A549 (cell line): ENCODE data around the gene XYLT1. TPM values are rescaled to one million over a fixed set of nuclear protein-coding genes. Genes with fewer than 3 reads are reported as not detected.

Experiments used
- ATAC-seq, 2 experiments: fragments of 200-7000 bp in 1 of 2; fragments of >200 bp in 1 of 2; cut with Nextera tagmentation in 1 of 2; cut with Tn5 transposase in 1 of 2; 3 replicates each; pipeline versions ENCODE4 v1.8.0 to v1.9.1; 2018 to 2020; ENCODE audit warnings: mild to moderate bottlenecking in 1 of 2, moderate library complexity in 1 of 2
- CTCF ChIA-PET: fragments of 300-600 bp; sonication (Branson Sonifier 250); formaldehyde crosslinking; extraction: SDS; loops from one replicate; lab custom pipeline; 2021; ENCODE audit warnings: antibody characterized with exemption, inconsistent platforms; lab: Yijun Ruan, JAX
- POLR2A ChIA-PET: fragments of 350-600 bp; formaldehyde crosslinking; extraction: SDS; loops from one replicate; lab custom pipeline; 2021; ENCODE audit warnings: antibody characterized with exemption, inconsistent platforms; lab: Yijun Ruan, JAX
- DNase-seq, 2 experiments: peaks; one replicate each; pipeline versions ENCODE4 v3.0.0 to v3.0.0-alpha.2; 2011 to 2016; ENCODE audit warnings: low read depth in 1 of 2, low spot score in 1 of 2
- FAIRE-seq: peaks from 2 replicates; lab custom pipeline; 2011; peaks lifted over from hg19 to GRCh38; lab: Jason Lieb, UNC
- H3K27ac ChIP-seq, 2 experiments: fragments of >200 bp; sonication (Bioruptor Twin); formaldehyde crosslinking; 3 replicates each; pipeline ENCODE4 v1.5.1; 2016 to 2017
- H3K4me1 ChIP-seq: fragments of >200 bp; sonication (Bioruptor Twin); formaldehyde crosslinking; 3 replicates; pipeline ENCODE4 v1.6.1; 2016
- H3K4me2 ChIP-seq: fragments of >200 bp; sonication (Bioruptor Twin); formaldehyde crosslinking; 3 replicates; pipeline ENCODE4 v1.6.1; 2016
- H3K4me3 ChIP-seq: fragments of >200 bp; sonication (Bioruptor Twin); formaldehyde crosslinking; 3 replicates; pipeline ENCODE4 v1.5.1; 2016
- H3K9me3 ChIP-seq: fragments of >200 bp; sonication (Bioruptor Twin); formaldehyde crosslinking; 3 replicates; pipeline ENCODE4 v1.6.1; 2016
- CBX8 ChIP-seq: fragments of 200-600 bp; sonication (generic); IDR thresholded peaks from 2 replicates; pipeline ENCODE4 v1.6.1; 2016
- CHD2 ChIP-seq: fragments of 150-350 bp; IDR thresholded peaks from 2 replicates; pipeline ENCODE4 v1.6.1; 2014; ENCODE audit warnings: low read length; ENCODE audit not compliant: partially characterized antibody
- E2F6 ChIP-seq: IDR thresholded peaks from 2 replicates; pipeline ENCODE4 v1.6.1; 2012; ENCODE audit warnings: low read depth, borderline replicate concordance
- EHMT2 ChIP-seq: fragments of 200-600 bp; sonication (generic); IDR thresholded peaks from 2 replicates; pipeline ENCODE4 v1.6.1; 2016; ENCODE audit warnings: antibody characterized with exemption, low read depth, mild to moderate bottlenecking, moderate library complexity
- ELK1 ChIP-seq: fragments of 150-350 bp; IDR thresholded peaks from 2 replicates; pipeline ENCODE4 v1.6.1; 2014; ENCODE audit warnings: low read depth, mild to moderate bottlenecking, low read length
- FOXS1 ChIP-seq: fragments of 250-450 bp; sonication (Bioruptor Pico); IDR thresholded peaks from 2 replicates; pipeline ENCODE4 v1.5.0; 2020; ENCODE audit warnings: mild to moderate bottlenecking, moderate library complexity
- HMGXB4 ChIP-seq: fragments of 250-450 bp; sonication (Bioruptor Pico); IDR thresholded peaks from 2 replicates; pipeline ENCODE4 v1.5.0; 2021; ENCODE audit warnings: mild to moderate bottlenecking, moderate library complexity, borderline replicate concordance
- HOXA7 ChIP-seq: fragments of 250-450 bp; sonication (Bioruptor Pico); IDR thresholded peaks from 2 replicates; pipeline ENCODE4 v1.5.0; 2020; ENCODE audit warnings: mild to moderate bottlenecking, moderate library complexity
- MAX ChIP-seq: IDR thresholded peaks from 2 replicates; pipeline ENCODE4 v1.6.1; 2012
- NPAS2 ChIP-seq: fragments of 250-450 bp; sonication (Bioruptor Pico); IDR thresholded peaks from 2 replicates; pipeline ENCODE4 v1.8.0; 2022; ENCODE audit warnings: mild to moderate bottlenecking, moderate library complexity, borderline replicate concordance
- PBX3 ChIP-seq: IDR thresholded peaks from 2 replicates; pipeline ENCODE4 v1.6.1; 2012
- PHF8 ChIP-seq: fragments of 200-600 bp; sonication (generic); IDR thresholded peaks from 2 replicates; pipeline ENCODE4 v1.6.1; 2016; ENCODE audit warnings: low read depth, mild to moderate bottlenecking, antibody characterized with exemption, moderate library complexity, borderline replicate concordance
- POLR2A ChIP-seq: IDR thresholded peaks from 2 replicates; pipeline ENCODE4 v1.6.1; 2012; ENCODE audit warnings: mild to moderate bottlenecking, low read length
- POLR2AphosphoS2 ChIP-seq: conservative IDR thresholded peaks from 2 replicates; pipeline ENCODE4 v1.6.1; 2012; ENCODE audit warnings: low read length, improper control_type of control experiment, inconsistent platforms
- WGBS: methylation state at CpG from one replicate; pipeline ENCODE4 v1.1.6; 2017; ENCODE audit errors: missing lambda C conversion rate; 5-methylcytosine and 5-hydroxymethylcytosine counted together
- polyA plus RNA-seq, 4 experiments: library from polyadenylated mRNA; depleted of rRNA in 3 of 4; stranded (reverse); fragments of >200 nt; fragmentation: RNase III in 1 of 4; extraction: RNeasy Plus Mini Kit Qiagen cat#74134 plus additional on column Dnase treatment in 1 of 4; gene quantifications; 2 replicates in 3 of 4; 3 replicates in 1 of 4; pipeline ENCODE4 v1.2.3, GENCODE V29; 2011 to 2017

Gene XYLT1
- polyA plus RNA-seq, 2 of the 4 experiments (the other 2 are of a cell fraction): 0.78 to 0.88 TPM

- TF ChIP-seq PHF8 (no peak), POLR2A (no peak), FOXS1 (CRISPR knock-in tag) (no peak)
Measured at GRCh38 chr16:17266608-17267313, 204.0 kb downstream of the XYLT1 start (continued).

- ATAC-seq: no peak
- POLR2A ChIA-PET: no interaction called here
- no peak for FAIRE-seq
- H3K4me2 ChIP-seq: no peak overlapping the region
- WGBS: 9% methylated on average over 1 of the region's 1 CpG
- H3K4me3 ChIP-seq: no peak overlapping the region
- DNase-seq: no peak
- CTCF ChIA-PET: no interaction called here
- no peak for TF ChIP-seq NPAS2 (CRISPR knock-in tag)
- no peak for TF ChIP-seq POLR2AphosphoS2
- no peak overlapping the region for H3K27ac ChIP-seq
- H3K4me1 ChIP-seq: peaks cover under 1% of the 10 kb centered on the region; the same call in 1 of the 3 replicates
- H3K9me3 ChIP-seq: no peaks in the 10 kb centered on the region
Measured at GRCh38 chr16:17265154-17265553, 205.6 kb downstream of the XYLT1 start.

GRCh38 chr16:17261197-17261858 lies 209.4 kb downstream of the XYLT1 start:
- POLR2A ChIA-PET: interaction anchor here (0.7 kb wide), 1 partner anchor 201 kb away, joined by 3 read pairs; no protein-coding TSS in a partner anchor
- CTCF ChIA-PET: no interaction called here
- Histone ChIP-seq H3K4me2 (no peak overlapping the region), H3K9me3 (no peaks in the 10 kb centered on the region), H3K27ac (no peak overlapping the region), H3K4me1 (no peaks in the 10 kb centered on the region), H3K4me3 (no peak overlapping the region)
- TF ChIP-seq ELK1 (no peak), E2F6 (no peak), MAX (no peak), CBX8 (no peak), PBX3 (no peak), NPAS2 (CRISPR knock-in tag) (no peak)
- FAIRE-seq (no peak), DNase-seq (no peak), ATAC-seq (no peak)
- 19% methylated on average over 5 of the region's 5 CpGs for WGBS

- POLR2A ChIA-PET: no interaction called here
- Histone ChIP-seq H3K9me3 (no peaks in the 10 kb centered on the region), H3K4me2 (no peak overlapping the region), H3K4me3 (no peak overlapping the region), H3K27ac (no peak overlapping the region), H3K4me1 (no peaks in the 10 kb centered on the region)
- no peak for TF ChIP-seq HOXA7
- TF ChIP-seq HMGXB4 (CRISPR knock-in tag): no peak
- no peak for TF ChIP-seq EHMT2
- TF ChIP-seq CHD2: no peak
- DNase-seq: no peak
- no peak for FAIRE-seq
- CTCF ChIA-PET: no interaction called here
- 36% methylated on average over 5 of the region's 5 CpGs for WGBS
- no peak for ATAC-seq
Measured at GRCh38 chr16:17260276-17260849, 210.4 kb downstream of the XYLT1 start.
